Measurements from ENCODE around the gene ENPP1.

ENPP1 gene

DNA sequence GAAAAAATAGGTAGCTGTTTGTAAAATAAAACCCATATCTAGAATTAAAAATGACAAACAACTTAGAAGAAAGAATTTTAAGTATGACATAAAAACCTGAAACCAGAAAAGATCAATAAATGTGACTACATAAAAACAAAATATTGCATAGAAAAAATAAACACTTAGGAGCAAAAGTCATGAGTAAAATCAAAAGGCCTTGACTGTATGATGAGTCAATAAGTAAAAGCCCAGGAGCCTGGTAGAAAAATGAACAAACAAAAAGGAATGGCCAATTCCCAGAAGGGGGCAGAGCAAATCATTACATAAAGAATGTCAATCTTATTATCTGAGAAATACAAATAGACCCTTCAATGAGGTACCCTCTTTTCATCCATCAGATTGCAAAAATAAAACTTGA, 20.7 kb upstream of the ENPP1 start:
- H3K56ac ChIP-seq (ENCODE audit: low read length) = no peak overlapping the region
- no peaks in the 10 kb centered on the region for H3K4me1 ChIP-seq (ENCODE audit: control insufficient read depth, low read depth, low read length)
- no peak overlapping the region for H2BK15ac ChIP-seq (replicated peaks; ENCODE audit: low read depth)
- H3K4ac ChIP-seq (ENCODE audit: low read depth, low read length) = no peak overlapping the region
- DNase-seq = no peak
- H3K4me2 ChIP-seq (ENCODE audit: low read length) = no peak overlapping the region
- no peaks in the 10 kb centered on the region for H3K79me2 ChIP-seq (ENCODE audit: control insufficient read depth, insufficient read depth, low read length)
- no peak overlapping the region for H3K9ac ChIP-seq (ENCODE audit: low read length)
- H3K36me3 ChIP-seq (ENCODE audit: control insufficient read depth, insufficient read depth, low read length) = no peaks in the 10 kb centered on the region
- no peak overlapping the region for H4K5ac ChIP-seq (ENCODE audit: low read length)
- H4K8ac ChIP-seq (ENCODE audit: low read depth, low read length) = no peak overlapping the region
- no peak overlapping the region for H3K4me3 ChIP-seq (ENCODE audit: low read length)
- H3K18ac ChIP-seq (ENCODE audit: low read length) = no peak overlapping the region
- H2AK5ac ChIP-seq (ENCODE audit: low read length) = no peak overlapping the region
- H3K23ac ChIP-seq (ENCODE audit: low read length) = no peak overlapping the region
- no peaks in the 10 kb centered on the region for H3K27me3 ChIP-seq (ENCODE audit: insufficient read depth, low read length, poor library complexity)
- no peak overlapping the region for H2BK5ac ChIP-seq (ENCODE audit: low read length)
- no peak overlapping the region for H3K27ac ChIP-seq (ENCODE audit: low read depth, low read length)
- no peaks in the 10 kb centered on the region for H3K79me1 ChIP-seq (ENCODE audit: low read length)
- H2BK120ac ChIP-seq (ENCODE audit: low read depth, low read length) = no peak overlapping the region

DNA sequence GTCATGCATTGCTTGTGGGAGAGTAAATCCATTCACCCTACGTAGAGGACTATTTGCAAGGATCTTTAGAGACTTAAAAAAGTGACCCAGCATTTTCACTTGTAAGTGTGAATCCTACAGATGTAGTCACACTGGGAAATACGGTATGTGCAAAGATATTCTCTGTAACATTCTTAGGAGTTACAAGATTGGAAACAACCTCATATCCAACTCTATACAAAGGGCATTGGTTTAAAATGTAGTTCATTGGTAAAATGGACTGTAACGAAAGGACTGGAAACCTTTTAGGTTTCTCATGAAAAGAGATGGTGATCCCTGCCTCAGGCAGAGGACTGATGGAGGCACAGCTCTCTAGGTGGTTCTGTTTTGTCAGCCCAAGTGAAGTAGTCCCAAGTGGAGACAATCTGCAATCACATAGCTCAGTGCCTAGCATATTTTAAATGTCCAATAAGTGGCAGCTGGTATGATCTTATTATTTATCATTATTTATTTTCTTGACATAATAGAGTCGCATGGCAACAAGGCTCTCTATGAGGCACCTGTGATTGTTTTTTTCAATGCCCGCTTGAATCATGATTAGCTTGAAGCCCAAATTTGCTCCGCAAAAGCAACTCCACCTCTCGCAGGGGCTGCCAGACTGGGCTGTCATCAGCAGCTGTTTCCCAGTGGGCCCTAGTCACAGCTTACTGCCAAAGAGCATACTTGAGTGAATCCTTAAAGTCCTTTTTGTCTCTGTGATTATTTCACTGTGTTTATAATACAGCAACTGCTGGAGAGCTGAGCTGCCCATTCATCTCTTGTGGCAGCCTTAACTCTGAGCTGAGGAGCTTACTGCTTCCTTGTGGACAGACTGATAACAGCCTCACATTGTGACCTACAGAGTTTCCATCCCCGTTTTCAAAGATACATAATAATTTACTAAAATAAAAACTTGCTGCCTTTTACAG, 19.8 kb upstream of the ENPP1 start:
- H2BK120ac ChIP-seq (ENCODE audit: low read depth, low read length) = no peak overlapping the region
- peak overlapping the region; percentile 55 for H3K4ac ChIP-seq (ENCODE audit: low read depth, low read length)
- DNase-seq = peak; percentile 32
- H2BK5ac ChIP-seq (ENCODE audit: low read length) = no peak overlapping the region
- no peaks in the 10 kb centered on the region for H3K79me1 ChIP-seq (ENCODE audit: low read length)
- no peak overlapping the region for H3K4me3 ChIP-seq (ENCODE audit: low read length)
- H3K18ac ChIP-seq (ENCODE audit: low read length) = no peak overlapping the region
- WGBS (ENCODE audit: extremely low coverage, insufficient coverage, low lambda C conversion rate) = no CpG with 5 or more reads among the region's 8 CpGs
- H4K5ac ChIP-seq (ENCODE audit: low read length) = no peak overlapping the region
- H3K27me3 ChIP-seq (ENCODE audit: insufficient read depth, low read length, poor library complexity) = no peaks in the 10 kb centered on the region
- H3K9ac ChIP-seq (ENCODE audit: low read length) = no peak overlapping the region
- no peaks in the 10 kb centered on the region for H3K36me3 ChIP-seq (ENCODE audit: control insufficient read depth, insufficient read depth, low read length)
- no peak overlapping the region for H3K27ac ChIP-seq (ENCODE audit: low read depth, low read length)
- H3K4me2 ChIP-seq (ENCODE audit: low read length) = no peak overlapping the region
- H4K8ac ChIP-seq (ENCODE audit: low read depth, low read length) = peak overlapping the region; percentile 99
- H2BK15ac ChIP-seq (replicated peaks; ENCODE audit: low read depth) = peak overlapping the region; percentile 74
- no peaks in the 10 kb centered on the region for H3K4me1 ChIP-seq (ENCODE audit: control insufficient read depth, low read depth, low read length)
- H3K23ac ChIP-seq (ENCODE audit: low read length) = no peak overlapping the region
- H2AK5ac ChIP-seq (ENCODE audit: low read length) = no peak overlapping the region
- no peak overlapping the region for H3K56ac ChIP-seq (ENCODE audit: low read length)
- H3K79me2 ChIP-seq (ENCODE audit: control insufficient read depth, insufficient read depth, low read length) = no peaks in the 10 kb centered on the region

DNA sequence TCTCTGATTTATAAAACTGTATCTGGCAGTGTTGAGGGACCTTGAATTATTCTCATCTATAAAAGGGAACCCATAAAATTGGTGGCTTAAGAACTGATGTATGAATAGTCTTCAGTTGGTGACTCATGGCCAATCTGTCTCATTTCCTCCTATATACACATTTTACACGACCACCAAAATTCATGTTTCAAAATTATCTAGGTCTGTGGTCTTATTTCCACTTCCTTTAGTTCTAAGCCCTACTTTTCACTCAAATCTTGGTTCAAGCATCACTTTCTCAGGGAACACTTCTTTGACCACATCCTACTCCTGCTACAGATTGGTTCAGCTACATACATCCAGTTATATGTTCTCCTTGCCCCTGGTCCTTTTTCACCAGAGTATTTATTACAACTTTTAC, 18.6 kb upstream of the ENPP1 start:
- no CpG with 5 or more reads among the region's 1 CpG for WGBS (ENCODE audit: extremely low coverage, insufficient coverage, low lambda C conversion rate)

DNA sequence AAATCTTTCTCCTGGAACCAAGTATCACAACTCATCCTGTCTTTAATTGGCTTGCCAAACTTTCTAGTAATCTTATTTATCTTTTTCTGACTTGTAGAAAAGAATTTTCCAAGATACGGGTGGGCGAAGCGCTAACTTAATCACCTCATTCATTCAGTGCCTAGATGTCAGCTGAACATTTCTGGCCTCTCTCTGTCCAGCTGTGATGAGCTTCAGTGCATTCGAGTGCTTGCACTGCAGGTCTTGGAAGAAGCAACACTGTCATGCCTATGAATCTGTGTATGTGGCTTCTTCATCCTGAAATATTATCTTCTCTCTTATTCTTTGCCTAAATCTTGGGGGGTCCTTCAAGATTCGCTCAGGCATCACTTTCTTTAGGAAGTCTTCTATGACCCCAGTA, 16.3 kb upstream of the ENPP1 start:
- no peak overlapping the region for H3K27ac ChIP-seq (ENCODE audit: low read depth, low read length)
- no peak overlapping the region for H4K8ac ChIP-seq (ENCODE audit: low read depth, low read length)
- H2BK15ac ChIP-seq (replicated peaks; ENCODE audit: low read depth) = no peak overlapping the region
- no peak overlapping the region for H4K5ac ChIP-seq (ENCODE audit: low read length)
- no peak overlapping the region for H3K9ac ChIP-seq (ENCODE audit: low read length)
- H3K4me3 ChIP-seq (ENCODE audit: low read length) = no peak overlapping the region
- no peaks in the 10 kb centered on the region for H3K79me2 ChIP-seq (ENCODE audit: control insufficient read depth, insufficient read depth, low read length)
- no peak overlapping the region for H3K4me2 ChIP-seq (ENCODE audit: low read length)
- DNase-seq = no peak
- no peak overlapping the region for H3K56ac ChIP-seq (ENCODE audit: low read length)
- no peaks in the 10 kb centered on the region for H3K36me3 ChIP-seq (ENCODE audit: control insufficient read depth, insufficient read depth, low read length)
- H2BK120ac ChIP-seq (ENCODE audit: low read depth, low read length) = no peak overlapping the region
- H2BK5ac ChIP-seq (ENCODE audit: low read length) = no peak overlapping the region
- WGBS (ENCODE audit: extremely low coverage, insufficient coverage, low lambda C conversion rate) = no CpG with 5 or more reads among the region's 5 CpGs
- H3K23ac ChIP-seq (ENCODE audit: low read length) = no peak overlapping the region
- no peak overlapping the region for H3K18ac ChIP-seq (ENCODE audit: low read length)
- H3K4ac ChIP-seq (ENCODE audit: low read depth, low read length) = no peak overlapping the region
- no peak overlapping the region for H2AK5ac ChIP-seq (ENCODE audit: low read length)
- H3K27me3 ChIP-seq (ENCODE audit: insufficient read depth, low read length, poor library complexity) = no peaks in the 10 kb centered on the region
- no peaks in the 10 kb centered on the region for H3K79me1 ChIP-seq (ENCODE audit: low read length)
- H3K4me1 ChIP-seq (ENCODE audit: control insufficient read depth, low read depth, low read length) = no peaks in the 10 kb centered on the region

More for the DNA sequence above, 18.6 kb upstream of the ENPP1 start:
- Histone ChIP-seq H3K4me3 (ENCODE audit: low read length) (no peak overlapping the region), H3K56ac (ENCODE audit: low read length) (no peak overlapping the region), H3K27ac (ENCODE audit: low read depth, low read length) (no peak overlapping the region), H2BK120ac (ENCODE audit: low read depth, low read length) (no peak overlapping the region), H3K4me1 (ENCODE audit: control insufficient read depth, low read depth, low read length) (no peaks in the 10 kb centered on the region), H2BK5ac (ENCODE audit: low read length) (no peak overlapping the region), H2BK15ac (replicated peaks; ENCODE audit: low read depth) (no peak overlapping the region), H2AK5ac (ENCODE audit: low read length) (no peak overlapping the region), H3K4me2 (ENCODE audit: low read length) (no peak overlapping the region), H3K4ac (ENCODE audit: low read depth, low read length) (no peak overlapping the region), H4K5ac (ENCODE audit: low read length) (no peak overlapping the region), H4K8ac (ENCODE audit: low read depth, low read length) (no peak overlapping the region), H3K79me1 (ENCODE audit: low read length) (no peaks in the 10 kb centered on the region), H3K9ac (ENCODE audit: low read length) (no peak overlapping the region), H3K27me3 (ENCODE audit: insufficient read depth, low read length, poor library complexity) (no peaks in the 10 kb centered on the region), H3K23ac (ENCODE audit: low read length) (no peak overlapping the region), H3K79me2 (ENCODE audit: control insufficient read depth, insufficient read depth, low read length) (no peaks in the 10 kb centered on the region), H3K36me3 (ENCODE audit: control insufficient read depth, insufficient read depth, low read length) (no peaks in the 10 kb centered on the region), H3K18ac (ENCODE audit: low read length) (no peak overlapping the region)
- DNase-seq = no peak

DNA sequence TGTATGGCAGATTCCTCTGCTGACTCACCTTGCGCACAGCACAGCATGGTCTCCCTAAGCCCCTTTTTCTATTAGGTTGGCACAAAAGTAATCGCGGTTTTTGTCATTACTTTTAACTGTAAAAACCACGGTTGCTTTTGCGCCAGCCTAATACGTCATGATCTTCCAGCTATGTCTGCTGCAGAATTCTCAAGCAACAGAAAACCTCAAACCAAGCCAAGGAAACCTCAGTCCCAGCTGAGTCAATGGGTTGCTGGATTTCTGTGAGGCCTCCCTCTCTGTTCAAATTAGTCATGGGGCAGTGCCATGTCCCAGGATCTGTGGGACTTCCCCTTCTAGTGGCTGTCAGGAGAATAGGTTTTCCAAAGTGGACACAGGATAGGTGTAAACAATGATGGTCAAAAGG, 15.7 kb upstream of the ENPP1 start:
- no peak overlapping the region for H3K4me3 ChIP-seq (ENCODE audit: low read length)
- no peak overlapping the region for H3K18ac ChIP-seq (ENCODE audit: low read length)
- no peaks in the 10 kb centered on the region for H3K79me1 ChIP-seq (ENCODE audit: low read length)
- no peak overlapping the region for H3K27ac ChIP-seq (ENCODE audit: low read depth, low read length)
- no peak overlapping the region for H2BK15ac ChIP-seq (replicated peaks; ENCODE audit: low read depth)
- H3K4me2 ChIP-seq (ENCODE audit: low read length) = no peak overlapping the region
- H3K23ac ChIP-seq (ENCODE audit: low read length) = no peak overlapping the region
- H3K36me3 ChIP-seq (ENCODE audit: control insufficient read depth, insufficient read depth, low read length) = no peaks in the 10 kb centered on the region
- H2BK120ac ChIP-seq (ENCODE audit: low read depth, low read length) = no peak overlapping the region
- no peak overlapping the region for H3K4ac ChIP-seq (ENCODE audit: low read depth, low read length)
- H2BK5ac ChIP-seq (ENCODE audit: low read length) = no peak overlapping the region
- no peak overlapping the region for H2AK5ac ChIP-seq (ENCODE audit: low read length)
- H4K8ac ChIP-seq (ENCODE audit: low read depth, low read length) = no peak overlapping the region
- no peaks in the 10 kb centered on the region for H3K4me1 ChIP-seq (ENCODE audit: control insufficient read depth, low read depth, low read length)
- no peaks in the 10 kb centered on the region for H3K27me3 ChIP-seq (ENCODE audit: insufficient read depth, low read length, poor library complexity)
- no CpG with 5 or more reads among the region's 6 CpGs for WGBS (ENCODE audit: extremely low coverage, insufficient coverage, low lambda C conversion rate)
- DNase-seq = peak; percentile 66
- H3K79me2 ChIP-seq (ENCODE audit: control insufficient read depth, insufficient read depth, low read length) = no peaks in the 10 kb centered on the region
- no peak overlapping the region for H4K5ac ChIP-seq (ENCODE audit: low read length)
- no peak overlapping the region for H3K56ac ChIP-seq (ENCODE audit: low read length)
- no peak overlapping the region for H3K9ac ChIP-seq (ENCODE audit: low read length)

DNA sequence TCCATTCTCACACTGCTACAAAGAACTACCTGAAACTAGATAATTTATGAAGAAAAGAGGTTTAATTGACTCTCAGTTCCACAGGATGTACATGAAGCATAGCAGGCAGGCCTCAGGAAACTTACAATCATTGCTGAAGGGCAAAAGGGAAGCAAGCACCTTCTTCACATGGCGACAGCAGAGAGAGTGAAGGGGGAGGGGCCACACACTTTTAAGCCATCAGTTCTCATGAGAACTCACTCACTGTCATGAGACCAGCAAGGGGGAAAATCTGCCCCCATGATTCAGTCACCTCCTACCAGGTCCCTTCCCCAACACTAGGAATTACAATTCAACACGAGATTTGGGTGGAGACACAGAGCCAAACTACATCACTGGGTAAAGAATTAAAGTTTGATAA, 12.5 kb upstream of the ENPP1 start:
- Histone ChIP-seq H3K9ac (ENCODE audit: low read length) (no peak overlapping the region), H2BK15ac (replicated peaks; ENCODE audit: low read depth) (no peak overlapping the region), H3K56ac (ENCODE audit: low read length) (no peak overlapping the region), H4K5ac (ENCODE audit: low read length) (no peak overlapping the region), H2BK5ac (ENCODE audit: low read length) (no peak overlapping the region), H3K79me1 (ENCODE audit: low read length) (no peaks in the 10 kb centered on the region), H3K18ac (ENCODE audit: low read length) (no peak overlapping the region), H3K4me1 (ENCODE audit: control insufficient read depth, low read depth, low read length) (no peaks in the 10 kb centered on the region), H3K27ac (ENCODE audit: low read depth, low read length) (no peak overlapping the region), H3K4me2 (ENCODE audit: low read length) (no peak overlapping the region), H2AK5ac (ENCODE audit: low read length) (no peak overlapping the region), H2BK120ac (ENCODE audit: low read depth, low read length) (no peak overlapping the region), H3K4me3 (ENCODE audit: low read length) (no peak overlapping the region), H3K4ac (ENCODE audit: low read depth, low read length) (no peak overlapping the region), H3K23ac (ENCODE audit: low read length) (no peak overlapping the region), H3K36me3 (ENCODE audit: control insufficient read depth, insufficient read depth, low read length) (no peaks in the 10 kb centered on the region), H4K8ac (ENCODE audit: low read depth, low read length) (no peak overlapping the region), H3K27me3 (ENCODE audit: insufficient read depth, low read length, poor library complexity) (no peaks in the 10 kb centered on the region), H3K79me2 (ENCODE audit: control insufficient read depth, insufficient read depth, low read length) (no peaks in the 10 kb centered on the region)
- no CpG with 5 or more reads among the region's 2 CpGs for WGBS (ENCODE audit: extremely low coverage, insufficient coverage, low lambda C conversion rate)
- DNase-seq = no peak

Measured in mesendoderm (in vitro differentiated cells).